IMR-90 (cell line): ENCODE data around the gene GRM5. TPM values are rescaled to one million over a fixed set of nuclear protein-coding genes. Genes with fewer than 3 reads are reported as not detected.
A peak's percentile ranks its signal among the peaks of the same experiment; 100 is the strongest.

ENCODE experiments used
- ATAC-seq: fragments of 200-7000 bp; cut with Tn5 transposase; 2 replicates; pipeline ENCODE4 v1.9.1; 2020; ENCODE audit warnings: low read depth, mild to moderate bottlenecking, moderate library complexity
- BruUV-seq: library from RNA; stranded (reverse); fragments of 400-500 nt; replicated peaks from 2 replicates; lab custom pipeline; 2021; lab: Mats Ljungman, UMichigan
- CTCF ChIA-PET: fragments of 300-600 bp; formaldehyde crosslinking; extraction: SDS; loops from one replicate; lab custom pipeline; 2021; ENCODE audit warnings: antibody characterized with exemption; lab: Yijun Ruan, JAX
- POLR2A ChIA-PET: fragments of 300-600 bp; sonication (Branson Sonifier 250); formaldehyde crosslinking; loops from one replicate; lab custom pipeline; 2022; ENCODE audit warnings: antibody characterized with exemption; ENCODE audit not compliant: unreplicated experiment; lab: Charles Lee
- DNase-seq: peaks from one replicate; pipeline ENCODE4 v3.0.0; 2013
- H2AFZ ChIP-seq: replicated peaks from 2 replicates; pipeline ENCODE3; 2013; ENCODE audit warnings: low read length, mild to moderate bottlenecking; ENCODE audit not compliant: poor library complexity
- H2AK5ac ChIP-seq: 2 replicates; pipeline ENCODE4 v1.6.1; 2013; ENCODE audit warnings: low read depth, low read length, inconsistent platforms
- H2AK9ac ChIP-seq: replicated peaks from 2 replicates; pipeline ENCODE3; 2013; ENCODE audit warnings: mild to moderate bottlenecking, low read depth, low read length, moderate library complexity; ENCODE audit not compliant: poor library complexity
- H2BK120ac ChIP-seq: 2 replicates; pipeline ENCODE4 v1.6.1; 2013; ENCODE audit warnings: low read depth, low read length, inconsistent platforms
- H2BK15ac ChIP-seq: 3 replicates; pipeline ENCODE4 v1.6.1; 2013; ENCODE audit warnings: low read depth, low read length, inconsistent platforms
- H2BK20ac ChIP-seq: 2 replicates; pipeline ENCODE4 v1.6.1; 2013; ENCODE audit warnings: low read depth, mild to moderate bottlenecking, inconsistent platforms, low read length, moderate library complexity
- H2BK5ac ChIP-seq: 2 replicates; pipeline ENCODE4 v1.6.1; 2013; ENCODE audit warnings: mild to moderate bottlenecking, low read depth, low read length, inconsistent platforms; ENCODE audit not compliant: poor library complexity, severe bottlenecking
- H3K14ac ChIP-seq: replicated peaks from 2 replicates; pipeline ENCODE4 v1.6.1; 2013; ENCODE audit warnings: low read depth, low read length, inconsistent platforms
- H3K18ac ChIP-seq: 2 replicates; pipeline ENCODE4 v1.6.1; 2013; ENCODE audit warnings: low read depth, low read length, control low read depth
- H3K23ac ChIP-seq: 2 replicates; pipeline ENCODE4 v1.6.1; 2013; ENCODE audit warnings: low read depth, low read length, inconsistent platforms
- H3K27ac ChIP-seq: 2 replicates; pipeline ENCODE4 v1.5.1; 2013; ENCODE audit warnings: mild to moderate bottlenecking, control low read depth, low read length; ENCODE audit not compliant: insufficient read depth
- H3K27me3 ChIP-seq: 2 replicates; pipeline ENCODE4 v1.6.1; 2013; ENCODE audit warnings: low read length; ENCODE audit not compliant: control insufficient read depth, insufficient read depth
- H3K36me3 ChIP-seq: 2 replicates; pipeline ENCODE4 v1.6.1; 2013; ENCODE audit warnings: low read length, mixed read lengths; ENCODE audit not compliant: control insufficient read depth, insufficient read depth
- H3K4ac ChIP-seq: 2 replicates; pipeline ENCODE4 v1.6.1; 2013; ENCODE audit warnings: low read depth, low read length, inconsistent platforms
- H3K4me1 ChIP-seq: 2 replicates; pipeline ENCODE4 v1.6.1; 2013; ENCODE audit warnings: low read length, mixed read lengths; ENCODE audit not compliant: control insufficient read depth, insufficient read depth
- H3K4me2 ChIP-seq: 2 replicates; pipeline ENCODE4 v1.6.1; 2013; ENCODE audit warnings: low read depth, mild to moderate bottlenecking, control low read depth, low read length, moderate library complexity
- H3K4me3 ChIP-seq: 2 replicates; pipeline ENCODE4 v1.5.1; 2013; ENCODE audit warnings: low read depth, mild to moderate bottlenecking, control low read depth, low read length, moderate library complexity; ENCODE audit not compliant: insufficient read depth
- H3K56ac ChIP-seq: 2 replicates; pipeline ENCODE4 v1.6.1; 2013; ENCODE audit warnings: low read length, inconsistent platforms; ENCODE audit not compliant: insufficient read depth; ENCODE audit errors: extremely low read depth
- H3K79me1 ChIP-seq, 2 experiments: 2 replicates each; pipeline ENCODE4 v1.6.1; 2013; ENCODE audit warnings: low read length in 2 of 2, inconsistent platforms in 1 of 2, low read depth in 1 of 2
- H3K9ac ChIP-seq: 2 replicates; pipeline ENCODE4 v1.6.1; 2013; ENCODE audit warnings: low read depth, low read length, control low read depth
- H3K9me1 ChIP-seq: 2 replicates; pipeline ENCODE4 v1.6.1; 2013; ENCODE audit warnings: low read length, inconsistent platforms; ENCODE audit not compliant: insufficient read depth
- H3K9me3 ChIP-seq: 2 replicates; pipeline ENCODE4 v1.6.1; 2013; ENCODE audit warnings: low read length; ENCODE audit not compliant: control insufficient read depth, insufficient read depth
- H4K20me1 ChIP-seq: 2 replicates; pipeline ENCODE4 v1.6.1; 2013; ENCODE audit warnings: low read length, inconsistent platforms; ENCODE audit not compliant: insufficient read depth
- H4K5ac ChIP-seq: 2 replicates; pipeline ENCODE4 v1.6.1; 2013; ENCODE audit warnings: mild to moderate bottlenecking, low read depth, low read length, control low read depth
- H4K8ac ChIP-seq, 2 experiments: 2 replicates each; pipeline ENCODE4 v1.6.1; 2013; ENCODE audit warnings: low read depth in 2 of 2, low read length in 2 of 2, control low read depth in 1 of 2, inconsistent platforms in 1 of 2
- H4K91ac ChIP-seq: 2 replicates; pipeline ENCODE4 v1.6.1; 2013; ENCODE audit warnings: low read depth, low read length, inconsistent platforms; ENCODE audit not compliant: insufficient read depth
- BHLHE40 ChIP-seq: fragments of 150-350 bp; IDR thresholded peaks from 2 replicates; pipeline ENCODE4 v1.6.1; 2016; ENCODE audit warnings: mild to moderate bottlenecking, low read depth, low read length
- MAZ ChIP-seq: IDR thresholded peaks from 2 replicates; pipeline ENCODE4 v1.6.1; 2012; ENCODE audit warnings: low read depth, mild to moderate bottlenecking, low read length, improper control_type of control experiment, moderate library complexity, borderline replicate concordance
- WGBS, 2 experiments: methylation state at CpG; one replicate each; pipeline versions ENCODE4 v1.1.5 to v1.1.7; 2013; ENCODE audit warnings: missing lambda C conversion rate in 2 of 2; ENCODE audit not compliant: insufficient read length in 1 of 2; ENCODE audit errors: extremely low coverage in 2 of 2; 5-methylcytosine and 5-hydroxymethylcytosine counted together
- dilution Hi-C: fragments of 300-500 bp; cut with HindIII; formaldehyde crosslinking; loops from one replicate; pipeline ENCODE4 v1.14.3; 2018; ENCODE audit warnings: low sequenced_read_pairs; ENCODE audit not compliant: unreplicated experiment
- in situ Hi-C: fragments of 300-500 bp; cut with MboI; formaldehyde crosslinking; loops from 3 replicates; pipeline ENCODE4 v1.14.3; 2019; ENCODE audit warnings: low sequenced_read_pairs, inconsistent platforms, mixed read lengths
- intact Hi-C: fragments of 100-400 bp; cut with micrococcal nuclease; formaldehyde crosslinking; loops from 2 replicates; pipeline ENCODE4 v1.10.0; 2022
- polyA plus RNA-seq, 3 experiments: library from polyadenylated mRNA; depleted of rRNA; stranded (reverse); fragments of >200 nt; gene quantifications; 2 replicates each; pipeline ENCODE4 v1.2.3, GENCODE V29; 2012; ENCODE audit warnings: low replicate concordance in 1 of 3
- total RNA-seq: library from RNA; depleted of rRNA; stranded (reverse); fragments of >200 nt; gene quantifications from 2 replicates; pipeline ENCODE4 v1.2.3, GENCODE V29; 2012

Gene GRM5
- total and polyA plus RNA-seq, 2 of the 4 experiments (the other 2 are of a cell fraction): under 0.01 TPM

DNA sequence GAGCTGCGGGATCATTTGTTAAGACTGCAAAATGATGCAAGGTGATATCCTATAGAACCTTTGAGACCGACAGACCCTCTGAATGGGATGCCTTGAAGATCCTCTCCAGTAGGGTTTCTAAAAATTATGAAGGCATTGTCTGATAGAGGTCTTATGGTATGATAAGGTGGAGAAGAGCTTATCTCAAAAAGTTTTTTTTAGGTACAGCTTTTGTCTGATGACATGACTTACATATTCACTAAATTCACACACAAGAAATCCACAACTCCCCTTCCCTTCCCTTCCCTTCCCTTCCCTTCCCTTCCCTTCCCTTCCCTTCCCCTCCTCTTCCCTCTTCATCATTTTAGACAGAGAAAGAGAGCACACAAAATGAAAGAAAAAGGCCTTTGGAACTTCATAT, 609.8 kb downstream of the GRM5 start:
- BruUV-seq: no TSS peak
- Histone ChIP-seq H3K4me2 (no peak overlapping the region), H3K14ac (no peak overlapping the region), H2BK5ac (no peak overlapping the region), H3K18ac (no peak overlapping the region), H3K9me3 (no peaks in the 10 kb centered on the region), H3K23ac (no peak overlapping the region), H2AK5ac (no peak overlapping the region), H2BK20ac (no peak overlapping the region; the same call in 1 of the 2 replicates), H3K4ac (no peak overlapping the region), H3K9ac (no peak overlapping the region), H4K20me1 (no peaks in the 10 kb centered on the region), H4K5ac (no peak overlapping the region), H3K56ac (no peak overlapping the region), H3K79me1 (no peaks in the 10 kb centered on the region), H2BK120ac (no peak overlapping the region), H3K27me3 (no peaks in the 10 kb centered on the region), H3K9me1 (no peaks in the 10 kb centered on the region), H3K36me3 (no peaks in the 10 kb centered on the region), H4K91ac (no peak overlapping the region), H2BK15ac (peak overlapping the region; percentile 61; the same call in 1 of the 3 replicates), H4K8ac (no peak overlapping the region), H3K4me3 (no peak overlapping the region), H2AFZ (no peak overlapping the region), H3K4me1 (no peaks in the 10 kb centered on the region; the same call in 1 of the 2 replicates), H2AK9ac (no peak overlapping the region), H3K27ac (no peak overlapping the region)
- TF ChIP-seq MAZ (no peak), BHLHE40 (no peak)
- CTCF ChIA-PET: no interaction called here
- no peak for ATAC-seq
- POLR2A ChIA-PET: interaction anchor here (0.7 kb wide), 1 partner anchor 9 kb away, joined by 8 read pairs; no protein-coding TSS in a partner anchor
- no peak for DNase-seq
- dilution Hi-C loops (no loop called here), in situ Hi-C loops (no loop called here), intact Hi-C loops (no loop called here)
- WGBS, 2 experiments: no CpG with 5 or more reads among the region's 2 CpGs
